ENCODE results near the gene PRG3. TPM values are rescaled to one million over a fixed set of nuclear protein-coding genes. Genes with fewer than 3 reads are reported as not detected.
"Not testable (repeated sequence)": the region's sequence is repeated elsewhere in the genome, so short reads cannot be mapped to it uniquely, and the experiment has no call there.

PRG3 gene
- total RNA-seq, 1 experiment from 2014 or later, result not detected

DNA sequence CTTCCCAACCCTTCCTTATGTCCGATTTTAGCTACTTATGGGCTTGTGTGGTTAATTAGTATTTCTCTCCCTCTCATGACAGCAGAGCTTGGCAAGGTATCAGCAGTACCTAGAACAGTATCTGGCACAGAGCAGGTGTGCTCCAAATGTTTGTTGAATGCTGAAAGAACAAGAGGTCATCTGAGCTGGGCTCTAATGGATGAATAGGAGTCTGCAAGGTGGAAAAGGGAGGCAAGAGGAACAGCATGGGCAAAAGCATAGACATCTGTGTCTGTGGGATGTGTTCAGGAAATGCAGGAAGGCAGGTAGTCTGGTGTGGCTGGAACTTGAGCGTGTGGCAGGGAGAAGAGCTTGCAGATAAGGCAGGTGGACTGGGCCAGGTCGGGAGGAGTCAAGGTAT, 19.0 kb downstream of the PRG3 start:
- DNase-seq (no peak), ATAC-seq (no peak)
- Histone ChIP-seq H4K20me1 (ENCODE audit: low read length) (no peaks in the 10 kb centered on the region), H3K27ac (ENCODE audit: low read length) (no peak overlapping the region), H3F3A (ENCODE audit: low read length, unreplicated experiment) (no peaks in the 10 kb centered on the region), H3K4me1 (ENCODE audit: insufficient read depth, low read length) (no peaks in the 10 kb centered on the region), H3K4me3 (ENCODE audit: low read length) (no peak overlapping the region), H3K27me3 (ENCODE audit: low read length) (0 out of 2 replicates have a peak, but pooled peaks cover 17% of the 10 kb centered on the region), H3K4me2 (ENCODE audit: low read length) (no peak overlapping the region), H3K36me3 (ENCODE audit: low read depth, low read length) (no peaks in the 10 kb centered on the region), H3K79me2 (ENCODE audit: low read length) (no peaks in the 10 kb centered on the region), H2AFZ (ENCODE audit: low read length) (no peak overlapping the region), H3K9me3 (ENCODE audit: low read length) (no peaks in the 10 kb centered on the region), H3K9me2 (replicated peaks; ENCODE audit: low read length) (no peaks in the 10 kb centered on the region), H3K9ac (ENCODE audit: low read length) (no peak overlapping the region)
- TF ChIP-seq EZH2 (IDR thresholded peaks at IDR 0.05; ENCODE audit: low read length, unreplicated experiment), result no peak
- no peak for TF ChIP-seq EZH2phosphoT487 (IDR thresholded peaks at IDR 0.05; ENCODE audit: borderline replicate concordance, low read length)
- TF ChIP-seq, protein P1, sequence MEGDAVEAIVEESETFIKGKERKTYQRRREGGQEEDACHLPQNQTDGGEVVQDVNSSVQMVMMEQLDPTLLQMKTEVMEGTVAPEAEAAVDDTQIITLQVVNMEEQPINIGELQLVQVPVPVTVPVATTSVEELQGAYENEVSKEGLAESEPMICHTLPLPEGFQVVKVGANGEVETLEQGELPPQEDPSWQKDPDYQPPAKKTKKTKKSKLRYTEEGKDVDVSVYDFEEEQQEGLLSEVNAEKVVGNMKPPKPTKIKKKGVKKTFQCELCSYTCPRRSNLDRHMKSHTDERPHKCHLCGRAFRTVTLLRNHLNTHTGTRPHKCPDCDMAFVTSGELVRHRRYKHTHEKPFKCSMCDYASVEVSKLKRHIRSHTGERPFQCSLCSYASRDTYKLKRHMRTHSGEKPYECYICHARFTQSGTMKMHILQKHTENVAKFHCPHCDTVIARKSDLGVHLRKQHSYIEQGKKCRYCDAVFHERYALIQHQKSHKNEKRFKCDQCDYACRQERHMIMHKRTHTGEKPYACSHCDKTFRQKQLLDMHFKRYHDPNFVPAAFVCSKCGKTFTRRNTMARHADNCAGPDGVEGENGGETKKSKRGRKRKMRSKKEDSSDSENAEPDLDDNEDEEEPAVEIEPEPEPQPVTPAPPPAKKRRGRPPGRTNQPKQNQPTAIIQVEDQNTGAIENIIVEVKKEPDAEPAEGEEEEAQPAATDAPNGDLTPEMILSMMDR (conservative IDR thresholded peaks at IDR 0.05; ENCODE audit: low read depth, low read length), result no peak
- ChIA-PET POLR2A (ENCODE audit: unreplicated experiment) (no interaction called here), CTCF (no interaction called here)
- intact Hi-C loops (cut with micrococcal nuclease), result no loop called here
- no TSS peak for BruUV-seq (replicated peaks)

DNA sequence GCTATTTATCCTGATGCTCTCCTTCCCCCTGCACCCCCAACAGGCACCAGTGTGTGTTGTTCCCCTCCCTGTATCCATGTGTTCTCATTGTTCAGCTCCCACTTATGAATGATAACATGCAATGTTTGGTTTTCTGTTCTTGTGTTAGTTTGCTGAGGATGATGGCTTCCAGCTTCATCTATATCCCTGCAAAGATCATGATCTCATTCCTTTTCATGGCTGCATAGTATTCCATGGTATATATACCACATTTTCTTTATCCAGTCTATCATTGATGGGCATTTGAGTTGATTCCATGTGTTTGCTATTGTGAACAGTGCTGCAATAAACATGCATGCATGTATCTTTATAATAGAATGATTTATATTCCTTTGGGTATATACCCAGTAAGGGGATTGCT, 19.5 kb downstream of the PRG3 start:
- H3K27me3 ChIP-seq (ENCODE audit: low read length), result 0 out of 2 replicates have a peak, but pooled peaks cover 17% of the 10 kb centered on the region
- POLR2A ChIA-PET (ENCODE audit: unreplicated experiment); H3F3A ChIP-seq (ENCODE audit: low read length, unreplicated experiment); CTCF ChIA-PET; H4K20me1 ChIP-seq (ENCODE audit: low read length); H3K9me2 ChIP-seq (replicated peaks; ENCODE audit: low read length); intact Hi-C loops (cut with micrococcal nuclease); H3K9ac ChIP-seq (ENCODE audit: low read length); H3K36me3 ChIP-seq (ENCODE audit: low read depth, low read length); H3K4me2 ChIP-seq (ENCODE audit: low read length); H2AFZ ChIP-seq (ENCODE audit: low read length); ATAC-seq; H3K9me3 ChIP-seq (ENCODE audit: low read length); DNase-seq; H3K27ac ChIP-seq (ENCODE audit: low read length); H3K4me3 ChIP-seq (ENCODE audit: low read length); BruUV-seq (replicated peaks); H3K79me2 ChIP-seq (ENCODE audit: low read length); H3K4me1 ChIP-seq (ENCODE audit: insufficient read depth, low read length): not testable (repeated sequence)

DNA sequence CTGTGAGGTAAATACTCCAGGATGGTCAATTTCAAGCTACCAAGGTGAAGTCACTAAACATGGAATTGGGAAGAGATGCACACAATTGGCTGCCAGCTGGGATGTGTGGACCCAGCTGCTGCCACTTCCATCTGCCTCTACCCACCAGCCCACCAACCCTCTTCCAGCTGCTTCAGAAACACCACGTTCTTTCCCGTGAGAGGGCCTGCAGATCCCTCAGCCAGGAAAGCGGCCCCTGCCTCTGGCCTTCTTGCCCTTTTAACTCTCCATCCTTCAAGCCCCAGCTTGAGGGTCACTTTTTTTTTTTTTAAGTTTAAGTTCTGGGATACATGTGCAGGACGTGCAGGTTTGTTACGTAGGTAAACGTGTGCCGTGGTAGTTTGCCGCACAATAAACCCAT, 20.0 kb downstream of the PRG3 start:
- TF ChIP-seq EZH2phosphoT487 (IDR thresholded peaks at IDR 0.05; ENCODE audit: borderline replicate concordance, low read length), result no peak
- no peak for TF ChIP-seq EZH2 (IDR thresholded peaks at IDR 0.05; ENCODE audit: low read length, unreplicated experiment)
- TF ChIP-seq, protein P1 (conservative IDR thresholded peaks at IDR 0.05; ENCODE audit: low read depth, low read length), result no peak
- Histone ChIP-seq H4K20me1 (ENCODE audit: low read length) (no peaks in the 10 kb centered on the region), H3K36me3 (ENCODE audit: low read depth, low read length) (no peaks in the 10 kb centered on the region), H3K4me2 (ENCODE audit: low read length) (no peak overlapping the region), H3K4me3 (ENCODE audit: low read length) (no peak overlapping the region), H3K9me3 (ENCODE audit: low read length) (no peaks in the 10 kb centered on the region), H2AFZ (ENCODE audit: low read length) (no peak overlapping the region), H3F3A (ENCODE audit: low read length, unreplicated experiment) (no peaks in the 10 kb centered on the region), H3K9me2 (replicated peaks; ENCODE audit: low read length) (no peaks in the 10 kb centered on the region), H3K79me2 (ENCODE audit: low read length) (no peaks in the 10 kb centered on the region), H3K27me3 (ENCODE audit: low read length) (0 out of 2 replicates have a peak, but pooled peaks cover 17% of the 10 kb centered on the region), H3K27ac (ENCODE audit: low read length) (no peak overlapping the region), H3K9ac (ENCODE audit: low read length) (no peak overlapping the region), H3K4me1 (ENCODE audit: insufficient read depth, low read length) (no peaks in the 10 kb centered on the region)
- no TSS peak for BruUV-seq (replicated peaks)
- intact Hi-C loops (cut with micrococcal nuclease), result no loop called here
- ChIA-PET POLR2A (ENCODE audit: unreplicated experiment) (no interaction called here), CTCF (interaction anchor here (0.6 kb wide), 1 partner anchor 116 kb away, joined by 3 read pairs; no protein-coding TSS in a partner anchor)
- no peak for ATAC-seq
- no peak for DNase-seq
